Measurements from ENCODE around the gene PTK6.

- TF ChIP-seq POLR2AphosphoS5 (IDR thresholded peaks at IDR 0.05) (no peak), POLR2A (IDR thresholded peaks at IDR 0.05) (no peak)
Observed at GRCh38 chr20:63555661-63556381, 18.6 kb upstream of the PTK6 start.

All from breast epithelium (tissue), 3 donors.